DND-41 (cell line): ENCODE measurements around the gene CENPE.

ENCODE experiments used
- ATAC-seq: fragments of 200-7000 bp; cut with Tn5 transposase; 3 replicates; pipeline ENCODE4 v1.9.1; 2021; ENCODE audit warnings: low read depth; ENCODE audit not compliant: insufficient read depth
- DNase-seq: peaks from one replicate; pipeline ENCODE4 v3.0.0-alpha.2; 2020
- H2AFZ ChIP-seq: 2 replicates; pipeline ENCODE4 v1.6.0; 2012; ENCODE audit warnings: low read depth, low read length
- H3K27ac ChIP-seq: 2 replicates; pipeline ENCODE4 v1.5.1; 2012; ENCODE audit warnings: low read length, inconsistent platforms
- H3K27me3 ChIP-seq: fragments of 200-600 bp; sonication (generic); 2 replicates; pipeline ENCODE4 v1.6.0; 2012; ENCODE audit warnings: low read length, mild to moderate bottlenecking, inconsistent platforms; ENCODE audit not compliant: insufficient read depth, poor library complexity
- H3K36me3 ChIP-seq: 2 replicates; pipeline ENCODE4 v1.5.1; 2012; ENCODE audit warnings: low read length, inconsistent platforms; ENCODE audit not compliant: insufficient read depth
- H3K4me1 ChIP-seq: 2 replicates; pipeline ENCODE4 v1.5.1; 2012; ENCODE audit warnings: mild to moderate bottlenecking, low read length; ENCODE audit not compliant: insufficient read depth
- H3K4me2 ChIP-seq: 2 replicates; pipeline ENCODE4 v1.6.0; 2012; ENCODE audit warnings: mild to moderate bottlenecking, moderate library complexity, low read length, inconsistent platforms; ENCODE audit not compliant: insufficient read depth
- H3K4me3 ChIP-seq, 2 experiments: fragments of 200-600 bp in 1 of 2; shearing (Covaris generic) in 1 of 2; 2 replicates each; pipeline ENCODE4 v1.5.1; 2012 to 2016; ENCODE audit warnings: inconsistent platforms in 2 of 2, low read length in 2 of 2, mild to moderate bottlenecking in 2 of 2, low read depth in 1 of 2, moderate library complexity in 1 of 2
- H3K79me2 ChIP-seq: 2 replicates; pipeline ENCODE4 v1.6.0; 2012; ENCODE audit warnings: low read length, inconsistent platforms; ENCODE audit not compliant: insufficient read depth
- H3K9ac ChIP-seq: 2 replicates; pipeline ENCODE4 v1.6.0; 2012; ENCODE audit warnings: low read depth, mild to moderate bottlenecking, inconsistent platforms, low read length, moderate library complexity
- H3K9me3 ChIP-seq: 2 replicates; pipeline ENCODE4 v1.5.1; 2012; ENCODE audit warnings: low read length, moderate library complexity, mild to moderate bottlenecking, inconsistent platforms; ENCODE audit not compliant: insufficient read depth, severe bottlenecking
- H4K20me1 ChIP-seq: 2 replicates; pipeline ENCODE4 v1.6.0; 2012; ENCODE audit warnings: low read length; ENCODE audit not compliant: insufficient read depth
- CTCF ChIP-seq: IDR thresholded peaks from 2 replicates; pipeline ENCODE4 v1.5.1; 2012; ENCODE audit warnings: borderline replicate concordance, low read length, moderate library complexity, mild to moderate bottlenecking; ENCODE audit not compliant: poor library complexity, severe bottlenecking; ENCODE audit errors: extremely low read depth
- EZH2 ChIP-seq: IDR thresholded peaks from 3 replicates; pipeline ENCODE4 v1.6.1; 2012; ENCODE audit warnings: borderline replicate concordance, low read depth, mild to moderate bottlenecking, moderate library complexity, low read length, inconsistent platforms; ENCODE audit not compliant: severe bottlenecking

Gene CENPE

GRCh38 chr4:103073792-103074438 lies 124.2 kb downstream of the CENPE start:
- Histone ChIP-seq H3K4me3 (peak overlapping the region in 1 of 2 experiments; percentile 76; a peak in 2 of 4 replicates), H3K27me3 (no peaks in the 10 kb centered on the region), H3K36me3 (peaks cover 11% of the 10 kb centered on the region), H3K4me2 (peak overlapping the region; percentile 98), H3K9ac (peak overlapping the region; percentile 87), H4K20me1 (peaks cover 2% of the 10 kb centered on the region; the same call in 1 of the 2 replicates), H3K4me1 (peaks cover 50% of the 10 kb centered on the region), H3K79me2 (peaks cover 80% of the 10 kb centered on the region), H3K27ac (no peak overlapping the region), H3K9me3 (no peaks in the 10 kb centered on the region), H2AFZ (no peak overlapping the region)
- ATAC-seq (no peak), DNase-seq (no peak)
- no peak for TF ChIP-seq CTCF
- TF ChIP-seq EZH2 = no peak

DNA sequence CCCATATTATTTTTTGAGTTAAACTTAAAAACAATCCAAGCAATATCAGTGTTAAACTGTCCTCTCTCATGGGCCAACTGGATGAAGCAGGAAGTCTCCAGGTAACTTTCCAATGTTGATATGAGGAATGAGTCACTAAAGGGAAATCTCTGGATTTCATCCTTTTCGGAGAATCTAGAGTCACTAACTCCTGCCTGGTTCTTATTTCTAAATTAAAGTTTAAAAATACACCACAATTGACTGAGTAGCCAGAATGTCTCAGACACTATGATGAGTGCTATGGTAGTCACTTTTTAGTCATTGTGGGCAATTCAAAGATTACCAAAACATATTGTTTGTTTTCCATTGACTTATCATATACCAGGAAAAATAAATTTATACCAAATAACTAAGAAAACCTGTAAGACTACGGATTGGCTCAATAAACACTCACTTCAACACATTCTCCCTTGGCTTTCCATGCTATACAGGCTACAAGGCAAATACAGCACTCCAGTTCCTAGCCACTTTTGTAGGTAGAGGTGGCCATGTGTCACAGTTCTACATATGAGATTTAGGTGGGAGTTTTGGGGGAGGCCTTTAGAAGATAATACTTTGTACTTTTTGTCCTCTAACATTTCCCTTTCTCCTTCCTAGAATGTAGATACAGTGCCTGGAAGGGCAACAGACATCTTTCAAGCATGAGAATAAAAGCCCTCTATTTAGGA lies 130.1 kb downstream of the CENPE start:
- Histone ChIP-seq H3K4me1 (peaks cover 10% of the 10 kb centered on the region; the same call in 1 of the 2 replicates), H3K36me3 (peaks cover 46% of the 10 kb centered on the region; the same call in 1 of the 2 replicates), H3K27ac (no peak overlapping the region), H3K9ac (no peak overlapping the region), H2AFZ (no peak overlapping the region), H3K79me2 (peaks cover 56% of the 10 kb centered on the region), H3K9me3 (no peaks in the 10 kb centered on the region), H3K27me3 (no peaks in the 10 kb centered on the region), H4K20me1 (peaks cover 5% of the 10 kb centered on the region; the same call in 1 of the 2 replicates), H3K4me3 (no peak overlapping the region), H3K4me2 (no peak overlapping the region)
- no peak for TF ChIP-seq EZH2
- no peak for TF ChIP-seq CTCF
- no peak for DNase-seq
- ATAC-seq = no peak

DNA sequence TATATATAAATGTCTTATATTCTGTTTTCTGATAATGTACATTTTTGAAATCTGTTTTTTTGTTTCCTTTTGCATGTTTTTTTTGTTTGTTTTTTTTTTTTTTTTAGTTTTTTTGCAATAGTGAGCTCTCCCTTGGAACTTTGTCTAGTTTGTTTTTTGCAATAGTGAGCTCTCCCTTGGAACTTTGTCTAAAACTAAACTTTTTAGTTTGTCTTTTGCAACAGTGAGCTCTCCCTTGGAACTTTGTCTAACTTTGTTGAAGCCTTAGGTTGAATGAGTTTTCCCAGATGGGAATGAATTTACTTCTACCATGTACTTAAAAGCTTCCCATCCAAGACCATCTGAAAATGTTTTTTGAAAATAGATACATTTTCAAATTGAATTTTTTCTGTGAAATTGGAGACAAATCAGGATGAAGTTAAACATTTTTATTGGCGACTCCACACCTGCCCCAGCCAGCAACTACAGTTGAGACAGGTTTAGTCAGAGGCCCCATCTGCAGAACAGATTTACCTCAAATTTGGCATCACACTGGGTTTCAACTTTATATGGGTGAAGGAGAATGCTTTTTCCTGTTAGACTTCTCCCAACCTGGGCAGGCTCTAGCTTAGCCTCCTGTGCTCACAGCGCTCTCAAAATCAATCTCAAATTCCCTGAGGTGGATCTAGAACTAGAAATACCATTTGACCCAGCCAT lies 137.5 kb downstream of the CENPE start:
- TF ChIP-seq EZH2 (no peak), CTCF (no peak)
- H3K4me1 ChIP-seq = no peaks in the 10 kb centered on the region
- H3K4me3 ChIP-seq = no peak overlapping the region
- H3K36me3 ChIP-seq = peaks cover 51% of the 10 kb centered on the region; the same call in 1 of the 2 replicates
- ATAC-seq (no peak), DNase-seq (no peak)
- no peak overlapping the region for H3K9ac ChIP-seq
- H3K27ac ChIP-seq = no peak overlapping the region
- no peak overlapping the region for H2AFZ ChIP-seq
- H3K79me2 ChIP-seq = no peaks in the 10 kb centered on the region
- H4K20me1 ChIP-seq = no peaks in the 10 kb centered on the region
- H3K4me2 ChIP-seq = no peak overlapping the region
- no peaks in the 10 kb centered on the region for H3K9me3 ChIP-seq
- H3K27me3 ChIP-seq = no peaks in the 10 kb centered on the region
